Right ventricle myocardium inferior (tissue), 1 donor: ENCODE measurements around the gene SSH2. TPM values are rescaled to one million over a fixed set of nuclear protein-coding genes. Genes with fewer than 3 reads are reported as not detected.
A peak's percentile ranks its signal among the peaks of the same experiment; 100 is the strongest.

Experiments
- ATAC-seq: fragments of 200-7000 bp; cut with Tn5 transposase; one replicate; pipeline ENCODE4 v1.9.1; 2020; ENCODE audit warnings: mild to moderate bottlenecking, moderate library complexity
- DNase-seq: peaks from one replicate; pipeline ENCODE4 v3.0.0; 2021; ENCODE audit errors: missing footprints
- intact Hi-C: fragments of 100-400 bp; cut with DNase I; formaldehyde crosslinking; loops from one replicate; pipeline ENCODE4 v1.11.0; 2022
- total RNA-seq: library from RNA; stranded (reverse); fragmentation: NEBNext Ultra II Directional; extraction: Animal tissue kit (Norgen Biotek cat#: 25700); gene quantifications from one replicate; pipeline ENCODE4 v1.2.1, GENCODE V29; 2021
- donor health status: DM: no; HTN: yes; CAD: no; lungs with severe emphysema.

The SSH2 gene
- total RNA-seq, 1 donor from 2014 or later = 34.7 TPM

- DNase-seq (no peak), ATAC-seq (no peak)
- intact Hi-C loops = loop anchor here (5.0 kb wide), 4 partner anchors 42 to 142 kb away; partner anchors contain the start of gene CORO6
Observed at GRCh38 chr17:29764748-29765147, 165.3 kb downstream of the SSH2 start.

- intact Hi-C loops = loop anchor here (5.0 kb wide), 4 partner anchors 42 to 142 kb away; partner anchors contain the start of gene CORO6
- DNase-seq (no peak), ATAC-seq (no peak)
Observed at GRCh38 chr17:29764217-29764616, 165.8 kb downstream of the SSH2 start.

GRCh38 chr17:29763273-29763672 lies 166.8 kb downstream of the SSH2 start:
- intact Hi-C loops = loop anchor here (5.0 kb wide), 4 partner anchors 41 to 141 kb away; partner anchors contain the start of gene CORO6
- no peak for DNase-seq
- no peak for ATAC-seq

GRCh38 chr17:29761040-29761761 lies 168.8 kb downstream of the SSH2 start:
- DNase-seq (peak; percentile 98), ATAC-seq (peak; percentile 99)
- intact Hi-C loops = loop anchor here (5.0 kb wide), 4 partner anchors 39 to 139 kb away; partner anchors contain the start of gene CORO6

- intact Hi-C loops = loop anchor here (5.0 kb wide), 4 partner anchors 38 to 138 kb away; partner anchors contain the start of gene CORO6
- peak; percentile 37 for ATAC-seq
Observed at GRCh38 chr17:29760279-29761039, 169.6 kb downstream of the SSH2 start.

GRCh38 chr17:29758255-29758654 lies 171.8 kb downstream of the SSH2 start:
- no peak for ATAC-seq
- intact Hi-C loops = loop anchor here (2.0 kb wide), 1 partner anchor 13 kb away; no protein-coding TSS in a partner anchor

More at GRCh38 chr17:29760279-29761039, 169.6 kb downstream of the SSH2 start:
- no peak for DNase-seq

GRCh38 chr17:29757788-29758187 lies 172.2 kb downstream of the SSH2 start:
- intact Hi-C loops = loop anchor here (2.0 kb wide), 1 partner anchor 13 kb away; no protein-coding TSS in a partner anchor
- ATAC-seq = no peak

More at GRCh38 chr17:29758255-29758654, 171.8 kb downstream of the SSH2 start:
- no peak for DNase-seq

GRCh38 chr17:29753845-29754439 lies 176.1 kb downstream of the SSH2 start:
- intact Hi-C loops = no loop called here
- no peak for ATAC-seq
- no peak for DNase-seq

More at GRCh38 chr17:29757788-29758187, 172.2 kb downstream of the SSH2 start:
- no peak for DNase-seq

GRCh38 chr17:29749045-29749825 lies 180.8 kb downstream of the SSH2 start:
- intact Hi-C loops = no loop called here
- ATAC-seq = no peak

GRCh38 chr17:29748400-29748799 lies 181.6 kb downstream of the SSH2 start:
- DNase-seq (no peak), ATAC-seq (no peak)
- intact Hi-C loops = no loop called here

More at GRCh38 chr17:29749045-29749825, 180.8 kb downstream of the SSH2 start:
- no peak for DNase-seq

GRCh38 chr17:29747660-29748059 lies 182.4 kb downstream of the SSH2 start:
- intact Hi-C loops = no loop called here
- DNase-seq (no peak), ATAC-seq (no peak)

- no peak for DNase-seq
- ATAC-seq = no peak
- intact Hi-C loops = no loop called here
Observed at GRCh38 chr17:29746669-29747068, 183.4 kb downstream of the SSH2 start.

GRCh38 chr17:29744121-29744520 lies 185.9 kb downstream of the SSH2 start:
- ATAC-seq (peak; percentile 19), DNase-seq (no peak)
- intact Hi-C loops = loop anchor here (2.0 kb wide), 1 partner anchor 15 kb away; no protein-coding TSS in a partner anchor

- intact Hi-C loops = no loop called here
- no peak for ATAC-seq
- DNase-seq = no peak
Observed at GRCh38 chr17:29742210-29742513, 187.9 kb downstream of the SSH2 start.

GRCh38 chr17:29740017-29740416 lies 190.0 kb downstream of the SSH2 start:
- ATAC-seq (no peak), DNase-seq (no peak)
- intact Hi-C loops = no loop called here

- intact Hi-C loops = no loop called here
- DNase-seq = no peak
- no peak for ATAC-seq
Observed at GRCh38 chr17:29734640-29735039, 195.4 kb downstream of the SSH2 start.

GRCh38 chr17:29733166-29733565 lies 196.9 kb downstream of the SSH2 start:
- ATAC-seq (no peak), DNase-seq (no peak)
- intact Hi-C loops = no loop called here

- intact Hi-C loops = no loop called here
- DNase-seq = no peak
- peak; percentile 92 for ATAC-seq
Observed at GRCh38 chr17:29732613-29733012, 197.4 kb downstream of the SSH2 start.
